T-cell (primary cell): ENCODE data around the gene ABCC9. TPM values are rescaled to one million over a fixed set of nuclear protein-coding genes. Genes with fewer than 3 reads are reported as not detected.

Experiments
- ATAC-seq, 4 experiments: fragments of 200-7000 bp in 3 of 4; fragments of 150-1000 bp in 1 of 4; cut with Tn5 transposase; replicated peaks in 1 of 4; 1 replicate in 3 of 4; 2 replicates in 1 of 4; pipeline ENCODE4 v1.10.0; 2021; ENCODE audit warnings: moderate library complexity in 3 of 4, mild to moderate bottlenecking in 2 of 4, moderate number of reproducible peaks in 1 of 4
- CTCF ChIA-PET, 2 donors: fragments of 300-600 bp; sonication (Branson Sonifier 250); formaldehyde crosslinking; loops; one replicate each; lab custom pipeline; 2022; ENCODE audit warnings: antibody characterized with exemption in 2 of 2; lab: Charles Lee
- POLR2A ChIA-PET, 2 donors: fragments of 300-600 bp; sonication (Branson Sonifier 250); formaldehyde crosslinking; loops; one replicate each; lab custom pipeline; 2022; ENCODE audit warnings: antibody characterized with exemption in 2 of 2; lab: Charles Lee
- DNase-seq, 35 experiments: peaks; one replicate each; pipeline versions ENCODE4 v3.0.0 to v3.0.0-alpha.2; 2013 to 2023
- H3K27ac ChIP-seq: one replicate; pipeline ENCODE4 v1.5.1; 2013; ENCODE audit warnings: low read length
- H3K27me3 ChIP-seq, 2 experiments: replicated peaks in 1 of 2; 1 replicate in 1 of 2; 2 replicates in 1 of 2; pipeline versions ENCODE4 v1.6.1 to v1.7.0; 2013; ENCODE audit warnings: low read length in 1 of 2, mixed read lengths in 1 of 2; ENCODE audit not compliant: control insufficient read depth in 2 of 2, insufficient read depth in 2 of 2; ENCODE audit errors: extremely low read depth in 1 of 2
- H3K36me3 ChIP-seq, 2 donors: 1 replicate in 1 of 2; 2 replicates in 1 of 2; pipeline versions ENCODE4 v1.6.1 to v1.7.0; 2013; ENCODE audit warnings: low read length in 1 of 2; ENCODE audit not compliant: control insufficient read depth in 2 of 2, insufficient read depth in 1 of 2; ENCODE audit errors: extremely low read depth in 1 of 2
- H3K4me1 ChIP-seq, 2 experiments: 1 replicate in 1 of 2; 2 replicates in 1 of 2; pipeline versions ENCODE4 v1.6.1 to v1.7.0; 2013; ENCODE audit warnings: low read length in 2 of 2, mixed read lengths in 1 of 2; ENCODE audit not compliant: insufficient read depth in 2 of 2, control insufficient read depth in 1 of 2; ENCODE audit errors: extremely low read depth in 1 of 2
- H3K4me3 ChIP-seq, 2 donors: 1 replicate in 1 of 2; 2 replicates in 1 of 2; pipeline versions ENCODE4 v1.5.1 to v1.7.0; 2013; ENCODE audit warnings: mild to moderate bottlenecking in 2 of 2, low read length in 1 of 2, moderate library complexity in 1 of 2; ENCODE audit not compliant: control insufficient read depth in 1 of 2; ENCODE audit errors: extremely low read depth in 1 of 2
- H3K9me3 ChIP-seq: 2 replicates; pipeline ENCODE4 v1.7.0; 2013
- H3K27ac Mint-ChIP-seq, 2 donors: one replicate each; pipeline ENCODE4 v1.8.0; 2020 to 2021; ENCODE audit warnings: mild to moderate bottlenecking in 2 of 2, mixed read lengths in 2 of 2
- H3K27me3 Mint-ChIP-seq, 2 donors: one replicate each; pipeline ENCODE4 v1.8.0; 2021 to 2022; ENCODE audit warnings: mixed read lengths in 2 of 2
- H3K36me3 Mint-ChIP-seq: one replicate; pipeline ENCODE4 v1.8.0; 2021; ENCODE audit warnings: mixed read lengths
- H3K4me1 Mint-ChIP-seq, 3 donors: one replicate each; pipeline ENCODE4 v1.8.0; 2020 to 2022; ENCODE audit warnings: mixed read lengths in 3 of 3, mild to moderate bottlenecking in 1 of 3
- H3K4me3 Mint-ChIP-seq, 3 donors: one replicate each; pipeline ENCODE4 v1.8.0; 2020 to 2022; ENCODE audit warnings: mild to moderate bottlenecking in 3 of 3, mixed read lengths in 3 of 3, moderate library complexity in 3 of 3
- H3K9me3 Mint-ChIP-seq, 3 donors: one replicate each; pipeline ENCODE4 v1.8.0; 2020 to 2022; ENCODE audit warnings: mixed read lengths in 3 of 3
- WGBS: methylation state at CpG from one replicate; pipeline ENCODE4 v1.1.5; 2013; ENCODE audit warnings: missing lambda C conversion rate; ENCODE audit not compliant: insufficient coverage; 5-methylcytosine and 5-hydroxymethylcytosine counted together
- total RNA-seq, 35 experiments: library from RNA in 6 of 35; stranded (reverse) in 6 of 35; fragments of 120-200 nt in 1 of 35; gene quantifications; one replicate each; pipeline versions ENCODE4 v1.2.1 to v1.2.4 and lab custom pipeline; 2013 to 2026

Gene ABCC9
- total RNA-seq, 5 donors from 2014 or later (not counting 1 experiment from before 2014, with no cell fraction given), result 0.06 to 0.10 (median 0.09) TPM; not detected in 2

GRCh38 chr12:21925296-21925913 is 15.8 kb downstream of the ABCC9 start:
- POLR2A ChIA-PET, result no interaction called here
- CTCF ChIA-PET, result no interaction called here
- no peak for ATAC-seq
- H3K4me1 ChIP-seq, result no peaks in the 10 kb centered on the region
- no peaks in the 10 kb centered on the region for H3K9me3 ChIP-seq
- Mint-ChIP-seq H3K4me1 (no peaks in the 10 kb centered on the region), H3K27ac (no peak overlapping the region), H3K4me3 (no peak overlapping the region), H3K27me3 (peaks cover 9 to 21% of the 10 kb centered on the region in 2 donors), H3K36me3 (no peaks in the 10 kb centered on the region), H3K9me3 (peaks cover 0 to 7% (median 0%) of the 10 kb centered on the region in 3 donors)
- no peaks in the 10 kb centered on the region for H3K36me3 ChIP-seq
- H3K4me3 ChIP-seq, result no peak overlapping the region
- no CpG with 5 or more reads among the region's 3 CpGs for WGBS
- DNase-seq, result no peak
- H3K27me3 ChIP-seq, result peaks cover 0 to 3% of the 10 kb centered on the region in 2 experiments
- H3K27ac ChIP-seq, result no peak overlapping the region

- H3K27me3 Mint-ChIP-seq, result peaks cover 16 to 20% of the 10 kb centered on the region in 2 donors
- no peak overlapping the region for H3K27ac ChIP-seq
- H3K36me3 Mint-ChIP-seq, result no peaks in the 10 kb centered on the region
- no peaks in the 10 kb centered on the region for H3K9me3 Mint-ChIP-seq
- no peaks in the 10 kb centered on the region for H3K36me3 ChIP-seq
- ChIA-PET CTCF (no interaction called here), POLR2A (no interaction called here)
- no peaks in the 10 kb centered on the region for H3K27me3 ChIP-seq
- ATAC-seq, result no peak
- no peak overlapping the region for H3K4me3 Mint-ChIP-seq
- H3K4me3 ChIP-seq, result no peak overlapping the region
- WGBS, result no CpG with 5 or more reads among the region's 1 CpG
- DNase-seq, result no peak
- no peaks in the 10 kb centered on the region for H3K4me1 ChIP-seq
- no peak overlapping the region for H3K27ac Mint-ChIP-seq
- H3K4me1 Mint-ChIP-seq, result no peaks in the 10 kb centered on the region
- H3K9me3 ChIP-seq, result no peaks in the 10 kb centered on the region
Measured at GRCh38 chr12:21921436-21921835, 19.8 kb downstream of the ABCC9 start.

- no peak overlapping the region for H3K4me3 ChIP-seq
- H3K36me3 Mint-ChIP-seq, result no peaks in the 10 kb centered on the region
- H3K4me1 ChIP-seq, result no peaks in the 10 kb centered on the region
- DNase-seq (no peak), ATAC-seq (no peak)
- no peak overlapping the region for H3K27ac ChIP-seq
- no peaks in the 10 kb centered on the region for H3K4me1 Mint-ChIP-seq
- H3K9me3 ChIP-seq, result no peaks in the 10 kb centered on the region
- H3K9me3 Mint-ChIP-seq, result no peaks in the 10 kb centered on the region
- H3K27ac Mint-ChIP-seq, result no peak overlapping the region
- H3K4me3 Mint-ChIP-seq, result no peak overlapping the region
- 43% methylated on average over 1 of the region's 3 CpGs for WGBS
- CTCF ChIA-PET, result interaction anchor here in 1 of 2 donors (0.5 kb wide), 1 partner anchor 99 kb away, joined by 6 read pairs; no protein-coding TSS in a partner anchor
- no peaks in the 10 kb centered on the region for H3K36me3 ChIP-seq
- no peaks in the 10 kb centered on the region for H3K27me3 ChIP-seq
- peaks cover 16 to 20% of the 10 kb centered on the region in 2 donors for H3K27me3 Mint-ChIP-seq
- POLR2A ChIA-PET, result no interaction called here
Measured at GRCh38 chr12:21918456-21918855, 22.8 kb downstream of the ABCC9 start.

- Histone ChIP-seq H3K27me3 (no peaks in the 10 kb centered on the region), H3K9me3 (no peaks in the 10 kb centered on the region), H3K4me3 (no peak overlapping the region), H3K4me1 (no peaks in the 10 kb centered on the region), H3K27ac (no peak overlapping the region), H3K36me3 (no peaks in the 10 kb centered on the region)
- no peak for DNase-seq
- Mint-ChIP-seq H3K9me3 (no peaks in the 10 kb centered on the region), H3K27ac (no peak overlapping the region), H3K27me3 (peaks cover 3 to 17% of the 10 kb centered on the region in 2 donors), H3K4me3 (no peak overlapping the region), H3K4me1 (no peaks in the 10 kb centered on the region), H3K36me3 (no peaks in the 10 kb centered on the region)
- ChIA-PET POLR2A (no interaction called here), CTCF (interaction anchor here in 1 of 2 donors (0.7 kb wide), 1 partner anchor 678 kb away, joined by 4 read pairs; no protein-coding TSS in a partner anchor)
- ATAC-seq, result no peak
- WGBS, result no CpG with 5 or more reads among the region's 1 CpG
Measured at GRCh38 chr12:21913823-21914222, 27.4 kb downstream of the ABCC9 start.

- H3K27ac ChIP-seq, result no peak overlapping the region
- no peaks in the 10 kb centered on the region for H3K4me1 ChIP-seq
- no peaks in the 10 kb centered on the region for H3K9me3 Mint-ChIP-seq
- no peaks in the 10 kb centered on the region for H3K4me1 Mint-ChIP-seq
- no CpG with 5 or more reads among the region's 3 CpGs for WGBS
- no peak overlapping the region for H3K4me3 ChIP-seq
- no peaks in the 10 kb centered on the region for H3K36me3 Mint-ChIP-seq
- ATAC-seq, result no peak
- POLR2A ChIA-PET, result no interaction called here
- no peaks in the 10 kb centered on the region for H3K36me3 ChIP-seq
- CTCF ChIA-PET, result interaction anchor here in 1 of 2 donors (0.6 kb wide), 1 partner anchor 640 kb away, joined by 4 read pairs; no protein-coding TSS in a partner anchor
- no peak overlapping the region for H3K27ac Mint-ChIP-seq
- no peak overlapping the region for H3K4me3 Mint-ChIP-seq
- no peak for DNase-seq
- H3K9me3 ChIP-seq, result no peaks in the 10 kb centered on the region
- peaks cover 0 to 14% of the 10 kb centered on the region in 2 donors for H3K27me3 Mint-ChIP-seq
- H3K27me3 ChIP-seq, result no peaks in the 10 kb centered on the region
Measured at GRCh38 chr12:21912318-21912717, 28.9 kb downstream of the ABCC9 start.

- no peak overlapping the region for H3K4me3 Mint-ChIP-seq
Measured at GRCh38 chr12:21911832-21912231, 29.4 kb downstream of the ABCC9 start.

More at GRCh38 chr12:21911832-21912231, 29.4 kb downstream of the ABCC9 start:
- Mint-ChIP-seq H3K4me1 (no peaks in the 10 kb centered on the region), H3K9me3 (no peaks in the 10 kb centered on the region), H3K27ac (no peak overlapping the region), H3K27me3 (peaks cover 0 to 13% of the 10 kb centered on the region in 2 donors), H3K36me3 (no peaks in the 10 kb centered on the region)
- Histone ChIP-seq H3K27me3 (no peaks in the 10 kb centered on the region), H3K36me3 (no peaks in the 10 kb centered on the region), H3K4me1 (no peaks in the 10 kb centered on the region), H3K9me3 (no peaks in the 10 kb centered on the region), H3K27ac (no peak overlapping the region), H3K4me3 (no peak overlapping the region)
- WGBS, result no CpG with 5 or more reads among the region's 4 CpGs
- no peak for DNase-seq
- ChIA-PET POLR2A (no interaction called here), CTCF (interaction anchor here in 1 of 2 donors (0.6 kb wide), 1 partner anchor 337 kb away, joined by 3 read pairs; no protein-coding TSS in a partner anchor)
- no peak for ATAC-seq
